ENCODE data around the gene SEZ6L.
A peak's percentile ranks its signal among the peaks of the same experiment; 100 is the strongest.

The SEZ6L gene

GRCh38 chr22:26229910-26230309 lies 60.6 kb downstream of the SEZ6L start:
- DNase-seq, result no peak
- in situ Hi-C loops (cut with HindIII; ENCODE audit: low pct_ligation_motif_present, low pct_unique_long_range_greater_than_20kb, low sequenced_read_pairs), result no loop called here

GRCh38 chr22:26234296-26234695 lies 65.0 kb downstream of the SEZ6L start:
- no peak for DNase-seq
- in situ Hi-C loops (cut with HindIII; ENCODE audit: low pct_ligation_motif_present, low pct_unique_long_range_greater_than_20kb, low sequenced_read_pairs), result no loop called here

GRCh38 chr22:26235792-26236487 lies 66.7 kb downstream of the SEZ6L start:
- in situ Hi-C loops (cut with HindIII; ENCODE audit: low pct_ligation_motif_present, low pct_unique_long_range_greater_than_20kb, low sequenced_read_pairs), result no loop called here
- no peak for DNase-seq

- in situ Hi-C loops (cut with HindIII; ENCODE audit: low pct_ligation_motif_present, low pct_unique_long_range_greater_than_20kb, low sequenced_read_pairs), result no loop called here
- DNase-seq, result no peak
Measured at GRCh38 chr22:26236991-26237390, 67.7 kb downstream of the SEZ6L start.

- no peak for DNase-seq
- in situ Hi-C loops (cut with HindIII; ENCODE audit: low pct_ligation_motif_present, low pct_unique_long_range_greater_than_20kb, low sequenced_read_pairs), result no loop called here
Measured at GRCh38 chr22:26238596-26238995, 69.3 kb downstream of the SEZ6L start.

- no peak for DNase-seq
- in situ Hi-C loops (cut with HindIII; ENCODE audit: low pct_ligation_motif_present, low pct_unique_long_range_greater_than_20kb, low sequenced_read_pairs), result no loop called here
Measured at GRCh38 chr22:26239581-26239980, 70.3 kb downstream of the SEZ6L start.

- no peak for DNase-seq
- in situ Hi-C loops (cut with HindIII; ENCODE audit: low pct_ligation_motif_present, low pct_unique_long_range_greater_than_20kb, low sequenced_read_pairs), result no loop called here
Measured at GRCh38 chr22:26241361-26241760, 72.1 kb downstream of the SEZ6L start.

GRCh38 chr22:26245001-26245400 lies 75.7 kb downstream of the SEZ6L start:
- DNase-seq, result no peak
- in situ Hi-C loops (cut with HindIII; ENCODE audit: low pct_ligation_motif_present, low pct_unique_long_range_greater_than_20kb, low sequenced_read_pairs), result no loop called here

GRCh38 chr22:26246552-26246951 lies 77.3 kb downstream of the SEZ6L start:
- in situ Hi-C loops (cut with HindIII; ENCODE audit: low pct_ligation_motif_present, low pct_unique_long_range_greater_than_20kb, low sequenced_read_pairs), result no loop called here
- DNase-seq, result no peak

- in situ Hi-C loops (cut with HindIII; ENCODE audit: low pct_ligation_motif_present, low pct_unique_long_range_greater_than_20kb, low sequenced_read_pairs), result no loop called here
- no peak for DNase-seq
Measured at GRCh38 chr22:26251869-26252268, 82.6 kb downstream of the SEZ6L start.

- in situ Hi-C loops (cut with HindIII; ENCODE audit: low pct_ligation_motif_present, low pct_unique_long_range_greater_than_20kb, low sequenced_read_pairs), result no loop called here
- peak; percentile 52 for DNase-seq
Measured at GRCh38 chr22:26259510-26259909, 90.2 kb downstream of the SEZ6L start.

GRCh38 chr22:26264162-26264561 lies 94.9 kb downstream of the SEZ6L start:
- no peak for DNase-seq
- in situ Hi-C loops (cut with HindIII; ENCODE audit: low pct_ligation_motif_present, low pct_unique_long_range_greater_than_20kb, low sequenced_read_pairs), result no loop called here

GRCh38 chr22:26265281-26265680 lies 96.0 kb downstream of the SEZ6L start:
- in situ Hi-C loops (cut with HindIII; ENCODE audit: low pct_ligation_motif_present, low pct_unique_long_range_greater_than_20kb, low sequenced_read_pairs), result no loop called here
- DNase-seq, result no peak

- DNase-seq, result no peak
- in situ Hi-C loops (cut with HindIII; ENCODE audit: low pct_ligation_motif_present, low pct_unique_long_range_greater_than_20kb, low sequenced_read_pairs), result no loop called here
Measured at GRCh38 chr22:26265909-26266308, 96.6 kb downstream of the SEZ6L start.

- no peak for DNase-seq
Measured at GRCh38 chr22:26267856-26268255, 98.6 kb downstream of the SEZ6L start.

GRCh38 chr22:26269572-26269971 lies 100.3 kb downstream of the SEZ6L start:
- in situ Hi-C loops (cut with HindIII; ENCODE audit: low pct_ligation_motif_present, low pct_unique_long_range_greater_than_20kb, low sequenced_read_pairs), result no loop called here
- no peak for DNase-seq

More at GRCh38 chr22:26267856-26268255, 98.6 kb downstream of the SEZ6L start:
- in situ Hi-C loops (cut with HindIII; ENCODE audit: low pct_ligation_motif_present, low pct_unique_long_range_greater_than_20kb, low sequenced_read_pairs), result no loop called here

- no peak for DNase-seq
- in situ Hi-C loops (cut with HindIII; ENCODE audit: low pct_ligation_motif_present, low pct_unique_long_range_greater_than_20kb, low sequenced_read_pairs), result no loop called here
Measured at GRCh38 chr22:26271427-26271826, 102.2 kb downstream of the SEZ6L start.

- DNase-seq, result no peak
- in situ Hi-C loops (cut with HindIII; ENCODE audit: low pct_ligation_motif_present, low pct_unique_long_range_greater_than_20kb, low sequenced_read_pairs), result no loop called here
Measured at GRCh38 chr22:26273011-26273675, 103.9 kb downstream of the SEZ6L start.

- DNase-seq, result no peak
- in situ Hi-C loops (cut with HindIII; ENCODE audit: low pct_ligation_motif_present, low pct_unique_long_range_greater_than_20kb, low sequenced_read_pairs), result no loop called here
Measured at GRCh38 chr22:26276529-26277160, 107.4 kb downstream of the SEZ6L start.

- no peak for DNase-seq
Measured at GRCh38 chr22:26281941-26282340, 112.7 kb downstream of the SEZ6L start.

More at GRCh38 chr22:26281941-26282340, 112.7 kb downstream of the SEZ6L start:
- in situ Hi-C loops (cut with HindIII; ENCODE audit: low pct_ligation_motif_present, low pct_unique_long_range_greater_than_20kb, low sequenced_read_pairs), result no loop called here
